Breast epithelium (tissue), 4 donors: ENCODE measurements around the gene DLD. TPM values are rescaled to one million over a fixed set of nuclear protein-coding genes. Genes with fewer than 3 reads are reported as not detected.

Experiments used
- DNase-seq, 2 donors: peaks; one replicate each; pipeline ENCODE4 v3.0.0-alpha.2; 2019; ENCODE audit warnings: low spot score in 2 of 2
- H3K27ac ChIP-seq, 2 donors: fragments of 200-600 bp; sonication (generic) in 1 of 2; one replicate each; pipeline ENCODE4 v1.5.1; 2016 to 2019; ENCODE audit warnings: mild to moderate bottlenecking in 1 of 2
- H3K27me3 ChIP-seq, 2 donors: fragments of 200-600 bp; sonication (generic) in 1 of 2; one replicate each; pipeline versions ENCODE4 v1.5.1 to v1.6.0; 2017 to 2019; ENCODE audit warnings: control low read depth in 1 of 2, mild to moderate bottlenecking in 1 of 2
- H3K36me3 ChIP-seq: fragments of 200-600 bp; one replicate; pipeline ENCODE4 v1.5.1; 2019
- H3K4me1 ChIP-seq, 2 donors: fragments of 200-600 bp; sonication (generic); one replicate each; pipeline ENCODE4 v1.5.1; 2016 to 2019; ENCODE audit warnings: control low read depth in 1 of 2
- H3K4me3 ChIP-seq, 3 donors: fragments of 200-600 bp; sonication (generic); 1 replicate in 2 of 3; 2 replicates in 1 of 3; pipeline ENCODE4 v1.5.1; 2016 to 2019; ENCODE audit warnings: mild to moderate bottlenecking in 3 of 3, moderate library complexity in 2 of 3
- H3K9me3 ChIP-seq, 2 donors: fragments of 200-600 bp; sonication (generic) in 1 of 2; one replicate each; pipeline ENCODE4 v1.5.1; 2016 to 2019; ENCODE audit warnings: control low read depth in 1 of 2
- CTCF ChIP-seq, 3 donors: fragments of 450-650 bp; IDR thresholded peaks; one replicate each; pipeline ENCODE4 v1.5.1; 2016 to 2017; ENCODE audit warnings: antibody characterized with exemption in 3 of 3, mild to moderate bottlenecking in 3 of 3, moderate library complexity in 3 of 3
- POLR2A ChIP-seq: fragments of 450-650 bp; IDR thresholded peaks from one replicate; pipeline ENCODE4 v1.6.1; 2016; ENCODE audit warnings: antibody characterized with exemption, mild to moderate bottlenecking, moderate library complexity
- POLR2AphosphoS5 ChIP-seq, 3 donors: sonication (generic); formaldehyde crosslinking; IDR thresholded peaks; one replicate each; pipeline ENCODE4 v1.6.1; 2017; ENCODE audit warnings: antibody characterized with exemption in 3 of 3
- intact Hi-C: fragments of 100-400 bp; cut with DNase I; formaldehyde crosslinking; loops from one replicate; pipeline ENCODE4 v1.15.1; 2023; ENCODE audit warnings: low total_unique reads
- total RNA-seq, 3 donors: library from RNA; depleted of rRNA; stranded (reverse); fragments of >200 nt; gene quantifications; one replicate each; pipeline ENCODE4 v1.1.0, GENCODE V29; 2016

Gene DLD
- total RNA-seq, 3 donors from 2014 or later, result 57.5 to 74.1 (median 58.3) TPM

DNA sequence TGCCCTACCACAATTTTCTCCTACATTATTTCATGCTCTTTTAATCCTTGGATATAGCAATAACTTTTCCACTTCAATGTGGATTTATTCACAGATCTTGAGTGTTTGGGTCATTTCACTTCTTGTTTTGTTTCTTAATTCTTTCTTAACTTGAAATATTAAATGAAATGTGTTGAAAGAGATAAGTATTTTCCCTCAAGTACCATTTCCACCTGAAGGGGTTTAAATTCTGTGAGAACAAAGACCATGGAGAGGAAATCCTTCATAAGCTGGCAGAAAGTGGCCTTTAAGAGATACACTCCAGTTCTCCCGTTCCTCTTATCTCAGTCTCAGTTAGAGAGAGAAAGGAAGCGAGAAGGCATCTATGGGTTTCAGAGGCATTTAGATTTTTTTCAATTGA, 14.1 kb upstream of the DLD start:
- TF ChIP-seq POLR2A (no peak), POLR2AphosphoS5 (IDR thresholded peaks at IDR 0.05) (no peak), CTCF (IDR thresholded peaks at IDR 0.05) (no peak)
- no peaks in the 10 kb centered on the region for H3K27me3 ChIP-seq
- no peak for DNase-seq
- no peaks in the 10 kb centered on the region for H3K9me3 ChIP-seq
- no peaks in the 10 kb centered on the region for H3K36me3 ChIP-seq
- no peak overlapping the region for H3K27ac ChIP-seq
- intact Hi-C loops, result loop anchor here (10.0 kb wide), 1 partner anchor 132 kb away; the partner anchor contains the start of gene CBLL1
- H3K4me1 ChIP-seq, result no peaks in the 10 kb centered on the region
- H3K4me3 ChIP-seq, result no peak overlapping the region

DNA sequence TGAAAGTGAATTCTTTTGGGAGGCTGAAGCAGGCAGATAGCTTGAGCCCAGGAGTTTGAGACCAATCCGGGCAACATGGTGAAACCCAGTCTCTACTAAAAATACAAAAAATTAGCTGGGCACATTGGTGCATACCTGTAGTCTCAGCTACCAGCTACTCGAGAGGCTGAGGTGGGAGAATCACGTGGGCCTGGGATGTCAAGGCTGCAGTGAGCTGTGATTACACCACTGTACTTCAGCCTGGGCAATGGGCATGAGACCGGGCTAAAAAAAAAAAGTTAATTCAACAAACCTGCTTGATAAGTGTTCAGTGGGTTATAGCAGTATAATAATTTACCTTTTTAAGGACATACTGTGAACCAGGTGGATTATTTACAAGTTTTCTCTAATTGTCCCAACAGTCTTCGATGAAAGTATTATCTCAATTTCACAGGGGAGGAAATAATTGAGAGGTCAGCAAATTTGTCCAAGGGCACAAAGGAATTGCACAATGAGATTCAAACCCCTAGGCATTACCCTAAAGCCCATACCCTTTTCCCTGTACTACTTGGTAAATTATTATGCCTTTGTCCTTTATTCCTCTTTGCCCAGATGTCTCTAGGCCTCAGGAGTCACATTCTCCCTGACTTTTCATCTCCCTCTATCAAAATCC, 13.1 kb upstream of the DLD start:
- Histone ChIP-seq H3K27ac (no peak overlapping the region), H3K9me3 (no peaks in the 10 kb centered on the region), H3K4me3 (no peak overlapping the region), H3K27me3 (no peaks in the 10 kb centered on the region), H3K4me1 (no peaks in the 10 kb centered on the region), H3K36me3 (no peaks in the 10 kb centered on the region)
- DNase-seq, result no peak
- TF ChIP-seq POLR2A (no peak), POLR2AphosphoS5 (IDR thresholded peaks at IDR 0.05) (no peak), CTCF (IDR thresholded peaks at IDR 0.05) (no peak)
- intact Hi-C loops, result loop anchor here (10.0 kb wide), 1 partner anchor 133 kb away; the partner anchor contains the start of gene CBLL1

DNA sequence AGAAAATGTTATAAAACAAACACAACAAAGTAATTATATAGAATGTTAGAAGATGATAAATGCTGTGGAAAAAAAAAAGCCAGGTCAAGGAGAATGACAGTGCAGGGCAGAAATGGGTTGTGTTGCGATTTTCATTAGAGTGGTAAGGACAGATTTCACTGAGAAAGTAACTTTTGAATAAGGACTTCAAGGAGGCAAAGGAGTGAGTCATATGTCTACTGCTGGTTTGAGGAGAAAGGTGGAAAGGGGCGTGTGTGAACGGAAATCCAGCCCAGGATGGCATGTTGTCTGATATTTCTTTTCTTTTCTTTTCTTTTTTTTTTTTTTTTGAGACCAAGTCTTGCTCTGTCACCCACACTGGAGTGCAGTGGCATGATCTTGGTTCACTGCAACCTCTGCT, 12.3 kb upstream of the DLD start:
- Histone ChIP-seq H3K4me1 (no peaks in the 10 kb centered on the region), H3K27me3 (no peaks in the 10 kb centered on the region), H3K9me3 (no peaks in the 10 kb centered on the region), H3K4me3 (no peak overlapping the region), H3K36me3 (no peaks in the 10 kb centered on the region), H3K27ac (no peak overlapping the region)
- no peak for DNase-seq
- intact Hi-C loops, result loop anchor here (10.0 kb wide), 1 partner anchor 134 kb away; the partner anchor contains the start of gene CBLL1
- TF ChIP-seq POLR2A, result no peak
- no peak for TF ChIP-seq POLR2AphosphoS5 (IDR thresholded peaks at IDR 0.05)
- TF ChIP-seq CTCF (IDR thresholded peaks at IDR 0.05), result no peak

DNA sequence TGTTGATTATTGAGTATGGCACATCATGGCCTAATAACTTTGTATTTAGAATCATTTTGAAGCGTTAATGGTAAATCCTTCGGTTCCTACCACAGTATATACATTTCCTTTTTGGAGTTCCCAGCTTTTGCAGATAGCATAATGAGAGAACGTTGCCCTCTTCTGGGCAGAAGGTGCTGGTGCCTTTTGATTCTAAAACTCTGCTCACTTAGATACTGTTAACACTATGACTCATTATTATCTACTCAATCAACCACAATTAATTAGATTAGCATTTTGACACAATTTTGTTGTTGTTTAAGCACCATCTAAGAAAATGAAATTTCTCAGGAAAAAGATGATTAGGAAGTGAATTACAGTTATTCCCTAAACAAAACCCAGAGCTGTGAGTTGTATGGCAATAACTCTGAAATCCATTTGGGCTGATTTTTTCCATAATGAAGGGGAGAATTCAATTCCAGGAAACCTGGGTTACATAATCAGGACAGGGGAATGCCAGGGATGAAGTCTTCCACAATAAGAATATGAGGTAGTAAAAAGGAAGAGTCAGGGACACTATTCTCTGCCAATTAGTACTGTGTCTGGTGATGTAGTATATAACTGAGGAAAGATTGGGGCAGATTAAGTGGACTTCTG, 11.5 kb upstream of the DLD start:
- Histone ChIP-seq H3K4me1 (no peaks in the 10 kb centered on the region), H3K9me3 (no peaks in the 10 kb centered on the region), H3K27me3 (no peaks in the 10 kb centered on the region), H3K27ac (no peak overlapping the region), H3K36me3 (no peaks in the 10 kb centered on the region), H3K4me3 (no peak overlapping the region)
- intact Hi-C loops, result loop anchor here (10.0 kb wide), 1 partner anchor 135 kb away; the partner anchor contains the start of gene CBLL1
- no peak for DNase-seq
- TF ChIP-seq POLR2A (no peak), POLR2AphosphoS5 (IDR thresholded peaks at IDR 0.05) (no peak), CTCF (IDR thresholded peaks at IDR 0.05) (peak; percentile 43 to 81 (median 76))

GRCh38 chr7:107882766-107883165, 8.2 kb upstream of the DLD start:
- Histone ChIP-seq H3K4me3 (no peak overlapping the region), H3K27me3 (no peaks in the 10 kb centered on the region), H3K4me1 (no peaks in the 10 kb centered on the region), H3K9me3 (no peaks in the 10 kb centered on the region), H3K36me3 (no peaks in the 10 kb centered on the region), H3K27ac (no peak overlapping the region)
- no peak for TF ChIP-seq CTCF (IDR thresholded peaks at IDR 0.05)
- DNase-seq, result no peak
- intact Hi-C loops, result no loop called here
